Fibroblast of pulmonary artery (primary cell): ENCODE measurements around the gene RALGPS2.

Experiments
- DNase-seq: peaks from one replicate; pipeline ENCODE4 v3.0.0-alpha.2; 2010; ENCODE audit warnings: low read depth
- H3K4me3 ChIP-seq: replicated peaks from 2 replicates; pipeline ENCODE4 v1.5.1; 2011; ENCODE audit warnings: low read depth, mild to moderate bottlenecking, control low read depth, low read length, moderate library complexity
- TF ChIP-seq, protein P1 (sequence below): IDR thresholded peaks from 2 replicates; pipeline ENCODE4 v1.5.1; 2011; ENCODE audit warnings: mild to moderate bottlenecking, control low read depth, low read length, inconsistent platforms; ENCODE audit errors: missing control alignments

The RALGPS2 gene

GRCh38 chr1:178796013-178796412, 71.0 kb downstream of the RALGPS2 start:
- TF ChIP-seq, protein P1, sequence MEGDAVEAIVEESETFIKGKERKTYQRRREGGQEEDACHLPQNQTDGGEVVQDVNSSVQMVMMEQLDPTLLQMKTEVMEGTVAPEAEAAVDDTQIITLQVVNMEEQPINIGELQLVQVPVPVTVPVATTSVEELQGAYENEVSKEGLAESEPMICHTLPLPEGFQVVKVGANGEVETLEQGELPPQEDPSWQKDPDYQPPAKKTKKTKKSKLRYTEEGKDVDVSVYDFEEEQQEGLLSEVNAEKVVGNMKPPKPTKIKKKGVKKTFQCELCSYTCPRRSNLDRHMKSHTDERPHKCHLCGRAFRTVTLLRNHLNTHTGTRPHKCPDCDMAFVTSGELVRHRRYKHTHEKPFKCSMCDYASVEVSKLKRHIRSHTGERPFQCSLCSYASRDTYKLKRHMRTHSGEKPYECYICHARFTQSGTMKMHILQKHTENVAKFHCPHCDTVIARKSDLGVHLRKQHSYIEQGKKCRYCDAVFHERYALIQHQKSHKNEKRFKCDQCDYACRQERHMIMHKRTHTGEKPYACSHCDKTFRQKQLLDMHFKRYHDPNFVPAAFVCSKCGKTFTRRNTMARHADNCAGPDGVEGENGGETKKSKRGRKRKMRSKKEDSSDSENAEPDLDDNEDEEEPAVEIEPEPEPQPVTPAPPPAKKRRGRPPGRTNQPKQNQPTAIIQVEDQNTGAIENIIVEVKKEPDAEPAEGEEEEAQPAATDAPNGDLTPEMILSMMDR = no peak
- no peak for DNase-seq
- no peak overlapping the region for H3K4me3 ChIP-seq

GRCh38 chr1:178797590-178797989, 72.5 kb downstream of the RALGPS2 start:
- H3K4me3 ChIP-seq = no peak overlapping the region
- DNase-seq = no peak
- TF ChIP-seq, protein P1 = no peak

- TF ChIP-seq, protein P1 = no peak
- no peak for DNase-seq
- no peak overlapping the region for H3K4me3 ChIP-seq
Measured at GRCh38 chr1:178798232-178798861, 73.3 kb downstream of the RALGPS2 start.

DNA sequence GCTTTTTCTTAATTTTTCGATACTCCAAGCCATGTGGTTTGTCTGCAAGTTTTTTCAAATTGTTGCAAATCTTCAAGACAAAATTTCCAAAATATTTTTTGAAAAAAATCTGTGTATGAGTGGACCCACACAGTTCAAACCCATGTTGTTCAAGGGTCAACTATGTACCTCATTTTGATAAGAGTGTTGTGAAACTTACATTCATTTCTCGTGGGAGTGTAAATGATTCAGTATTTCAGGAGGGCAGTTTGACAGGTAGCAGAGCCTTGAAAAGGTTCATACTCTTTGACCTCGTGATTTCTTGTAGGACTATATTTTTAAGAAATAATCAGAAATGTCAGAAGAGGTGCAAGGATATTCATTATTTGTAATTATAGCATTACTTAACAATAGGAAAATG, 77.8 kb downstream of the RALGPS2 start:
- TF ChIP-seq, protein P1 = no peak
- H3K4me3 ChIP-seq = no peak overlapping the region

GRCh38 chr1:178806665-178807300, 81.7 kb downstream of the RALGPS2 start:
- no peak for DNase-seq
- TF ChIP-seq, protein P1 = no peak
- no peak overlapping the region for H3K4me3 ChIP-seq

More for the DNA sequence above, 77.8 kb downstream of the RALGPS2 start:
- no peak for DNase-seq

- DNase-seq = no peak
- no peak overlapping the region for H3K4me3 ChIP-seq
- TF ChIP-seq, protein P1 = no peak
Measured at GRCh38 chr1:178808529-178808928, 83.5 kb downstream of the RALGPS2 start.

- no peak for DNase-seq
- TF ChIP-seq, protein P1 = no peak
- H3K4me3 ChIP-seq = no peak overlapping the region
Measured at GRCh38 chr1:178810585-178810984, 85.5 kb downstream of the RALGPS2 start.
